Measurements from ENCODE around the gene RUNDC3A.

RUNDC3A gene

GRCh38 chr17:44308320-44308818 lies at the start of gene RUNDC3A:
RUNDC3A (plus strand) TSS chr17:44308601; CDS start chr17:44308833, 232 bp downstream.
- TF ChIP-seq, protein P1, sequence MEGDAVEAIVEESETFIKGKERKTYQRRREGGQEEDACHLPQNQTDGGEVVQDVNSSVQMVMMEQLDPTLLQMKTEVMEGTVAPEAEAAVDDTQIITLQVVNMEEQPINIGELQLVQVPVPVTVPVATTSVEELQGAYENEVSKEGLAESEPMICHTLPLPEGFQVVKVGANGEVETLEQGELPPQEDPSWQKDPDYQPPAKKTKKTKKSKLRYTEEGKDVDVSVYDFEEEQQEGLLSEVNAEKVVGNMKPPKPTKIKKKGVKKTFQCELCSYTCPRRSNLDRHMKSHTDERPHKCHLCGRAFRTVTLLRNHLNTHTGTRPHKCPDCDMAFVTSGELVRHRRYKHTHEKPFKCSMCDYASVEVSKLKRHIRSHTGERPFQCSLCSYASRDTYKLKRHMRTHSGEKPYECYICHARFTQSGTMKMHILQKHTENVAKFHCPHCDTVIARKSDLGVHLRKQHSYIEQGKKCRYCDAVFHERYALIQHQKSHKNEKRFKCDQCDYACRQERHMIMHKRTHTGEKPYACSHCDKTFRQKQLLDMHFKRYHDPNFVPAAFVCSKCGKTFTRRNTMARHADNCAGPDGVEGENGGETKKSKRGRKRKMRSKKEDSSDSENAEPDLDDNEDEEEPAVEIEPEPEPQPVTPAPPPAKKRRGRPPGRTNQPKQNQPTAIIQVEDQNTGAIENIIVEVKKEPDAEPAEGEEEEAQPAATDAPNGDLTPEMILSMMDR (IDR thresholded peaks at IDR 0.05): no peak

DNA sequence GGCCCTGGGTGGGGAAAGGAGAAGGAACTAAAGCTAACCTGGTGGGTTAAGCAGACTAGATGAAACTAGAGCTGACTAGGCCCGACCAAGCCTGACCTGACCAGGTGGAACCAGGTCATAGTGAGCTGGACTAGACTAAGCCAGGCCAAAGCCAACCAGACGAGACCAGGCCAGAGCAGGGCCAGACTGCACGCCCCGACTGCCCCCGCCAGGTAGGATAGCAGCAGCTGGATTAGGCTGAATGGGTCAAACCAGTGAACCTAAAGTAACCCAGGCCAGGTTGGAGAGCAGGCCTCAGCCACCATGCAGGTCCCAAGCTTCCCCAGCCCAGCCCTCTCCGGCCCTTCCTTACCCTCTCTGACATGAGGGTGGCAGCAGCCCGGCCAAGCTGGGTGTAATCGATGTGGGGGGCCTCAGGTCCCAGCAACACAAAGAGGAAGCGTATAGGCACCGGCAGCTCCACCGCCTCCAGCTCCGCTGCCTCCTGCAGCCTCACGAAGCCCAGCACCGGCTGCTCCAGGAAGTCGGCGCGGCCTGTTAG lies 49.5 kb upstream of the RUNDC3A start:
- TF ChIP-seq, protein P1 (IDR thresholded peaks at IDR 0.05): no peak

GRCh38 chr17:44260296-44260695 lies 48.1 kb upstream of the RUNDC3A start:
- TF ChIP-seq, protein P1 (IDR thresholded peaks at IDR 0.05): no peak

DNA sequence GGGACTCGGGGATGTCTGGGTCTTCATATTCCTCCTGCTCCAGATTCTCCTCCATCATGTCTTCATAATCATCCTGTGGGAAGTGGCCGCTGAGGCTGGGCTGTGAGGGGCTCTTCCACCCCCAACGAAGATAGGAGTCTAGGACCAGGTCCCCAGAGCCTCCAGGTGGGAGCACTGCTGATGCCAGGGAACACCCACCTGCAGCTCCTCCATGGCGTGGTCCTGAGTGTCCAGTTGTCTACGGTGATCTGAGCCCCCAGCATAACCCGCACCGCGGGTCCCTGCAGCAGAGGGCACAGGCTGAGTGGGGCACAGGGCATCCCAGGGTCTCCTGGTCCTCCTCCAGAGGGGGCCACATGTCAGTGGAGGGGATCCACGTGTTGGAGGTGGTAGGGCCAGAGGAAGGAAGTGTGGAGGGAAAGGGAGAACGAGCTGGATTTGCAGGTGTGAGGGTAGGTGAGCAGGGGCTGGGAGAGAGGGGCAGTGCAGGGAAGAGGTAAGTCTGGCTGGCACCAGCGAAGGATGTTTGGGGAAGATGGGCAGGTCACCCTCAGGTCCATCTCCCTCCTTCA lies 45.7 kb upstream of the RUNDC3A start:
- TF ChIP-seq, protein P1 (IDR thresholded peaks at IDR 0.05): no peak

DNA sequence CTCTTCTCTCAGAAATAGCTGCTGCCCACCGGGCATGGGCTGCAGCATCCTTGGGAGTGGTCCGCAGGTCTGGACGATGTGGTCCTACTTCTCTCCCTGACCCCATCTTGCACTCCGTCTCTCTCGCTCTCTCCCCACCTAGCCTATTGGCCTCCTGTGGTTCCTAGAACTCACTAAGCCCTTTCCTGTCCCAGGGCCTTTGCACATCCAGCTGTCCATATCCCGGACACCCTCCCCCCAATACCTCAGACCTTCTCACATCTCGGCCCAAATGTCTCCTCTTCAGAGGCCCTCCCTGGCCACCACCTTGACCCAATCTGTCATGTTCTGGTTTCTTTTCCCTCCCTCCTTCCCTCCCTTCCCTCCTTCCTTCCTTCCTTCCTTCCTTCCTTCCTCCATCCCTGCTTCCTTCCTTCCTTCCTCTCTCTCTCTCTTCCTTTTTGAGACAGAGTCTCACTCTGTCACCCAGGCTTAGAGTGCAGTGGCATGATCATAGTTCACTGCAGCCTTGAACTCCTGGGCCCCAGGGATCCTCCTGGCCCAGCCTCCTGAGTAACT lies 45.0 kb upstream of the RUNDC3A start:
- TF ChIP-seq, protein P1 (IDR thresholded peaks at IDR 0.05): no peak

DNA sequence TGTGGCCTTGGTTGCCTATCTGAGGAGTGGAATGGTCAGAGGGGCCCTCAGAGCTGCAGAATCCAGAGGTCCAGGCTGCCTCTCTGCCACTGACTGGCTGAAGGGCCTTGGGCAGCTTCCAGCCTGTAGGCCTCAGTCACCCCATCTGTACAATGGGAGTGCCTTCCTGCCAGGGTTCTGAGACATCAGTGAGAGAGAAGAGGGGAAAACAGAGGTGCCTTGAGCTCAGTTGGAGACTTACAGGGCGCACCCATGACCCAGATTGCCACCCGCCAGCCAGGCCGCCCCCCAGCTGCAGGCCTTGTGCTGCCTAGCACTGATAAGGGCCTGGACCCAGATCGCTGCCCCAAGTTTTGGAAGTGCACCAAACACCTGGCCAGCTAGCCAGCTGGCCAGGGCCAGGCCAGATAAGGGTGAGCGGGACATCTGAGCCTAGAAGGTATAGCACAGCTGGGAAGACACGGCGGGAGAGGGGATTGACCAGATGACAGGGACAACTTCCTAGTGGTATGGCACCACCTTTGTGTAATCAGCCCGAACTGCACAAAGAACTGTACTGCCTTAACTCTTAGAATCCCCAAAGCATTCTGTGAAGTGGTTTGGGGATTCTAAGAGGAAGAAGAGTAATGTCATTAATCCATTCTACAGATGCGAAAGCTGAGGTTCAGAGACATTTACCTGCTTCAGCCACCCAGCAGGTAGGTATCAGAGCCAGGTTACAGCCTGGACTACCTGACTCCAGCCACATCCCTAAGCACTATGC lies 41.8 kb upstream of the RUNDC3A start:
- TF ChIP-seq, protein P1 (IDR thresholded peaks at IDR 0.05): no peak

- TF ChIP-seq, protein P1 (IDR thresholded peaks at IDR 0.05): no peak
Measured at GRCh38 chr17:44267165-44267455, 41.3 kb upstream of the RUNDC3A start.
